Measurements from ENCODE around the gene POU4F2.

Gene POU4F2, protein sequence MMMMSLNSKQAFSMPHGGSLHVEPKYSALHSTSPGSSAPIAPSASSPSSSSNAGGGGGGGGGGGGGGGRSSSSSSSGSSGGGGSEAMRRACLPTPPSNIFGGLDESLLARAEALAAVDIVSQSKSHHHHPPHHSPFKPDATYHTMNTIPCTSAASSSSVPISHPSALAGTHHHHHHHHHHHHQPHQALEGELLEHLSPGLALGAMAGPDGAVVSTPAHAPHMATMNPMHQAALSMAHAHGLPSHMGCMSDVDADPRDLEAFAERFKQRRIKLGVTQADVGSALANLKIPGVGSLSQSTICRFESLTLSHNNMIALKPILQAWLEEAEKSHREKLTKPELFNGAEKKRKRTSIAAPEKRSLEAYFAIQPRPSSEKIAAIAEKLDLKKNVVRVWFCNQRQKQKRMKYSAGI
- total RNA-seq = 0 reads per million in 2 experiments

DNA sequence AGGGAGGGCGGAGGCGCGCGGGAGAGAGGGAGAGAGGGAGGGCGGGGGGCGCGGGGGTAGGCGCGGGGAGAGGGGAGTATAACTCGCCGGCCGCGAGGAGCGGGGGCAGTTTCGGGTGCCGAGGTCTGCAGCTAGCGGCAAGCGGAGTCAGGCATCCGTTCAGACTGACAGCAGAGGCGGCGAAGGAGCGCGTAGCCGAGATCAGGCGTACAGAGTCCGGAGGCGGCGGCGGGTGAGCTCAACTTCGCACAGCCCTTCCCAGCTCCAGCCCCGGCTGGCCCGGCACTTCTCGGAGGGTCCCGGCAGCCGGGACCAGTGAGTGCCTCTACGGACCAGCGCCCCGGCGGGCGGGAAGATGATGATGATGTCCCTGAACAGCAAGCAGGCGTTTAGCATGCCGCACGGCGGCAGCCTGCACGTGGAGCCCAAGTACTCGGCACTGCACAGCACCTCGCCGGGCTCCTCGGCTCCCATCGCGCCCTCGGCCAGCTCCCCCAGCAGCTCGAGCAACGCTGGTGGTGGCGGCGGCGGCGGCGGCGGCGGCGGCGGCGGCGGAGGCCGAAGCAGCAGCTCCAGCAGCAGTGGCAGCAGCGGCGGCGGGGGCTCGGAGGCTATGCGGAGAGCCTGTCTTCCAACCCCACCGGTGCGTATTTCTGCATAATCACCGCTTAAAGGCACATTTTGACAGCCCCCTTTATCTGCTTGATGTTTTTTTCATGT is at the start of gene POU4F2:
Gene POU4F2 (plus strand): TSS at position 108 of the 720 bp plus-strand sequence. CDS start 248 bp downstream, at position 356.
- no peak for DNase-seq (ENCODE audit: low read depth)

DNA sequence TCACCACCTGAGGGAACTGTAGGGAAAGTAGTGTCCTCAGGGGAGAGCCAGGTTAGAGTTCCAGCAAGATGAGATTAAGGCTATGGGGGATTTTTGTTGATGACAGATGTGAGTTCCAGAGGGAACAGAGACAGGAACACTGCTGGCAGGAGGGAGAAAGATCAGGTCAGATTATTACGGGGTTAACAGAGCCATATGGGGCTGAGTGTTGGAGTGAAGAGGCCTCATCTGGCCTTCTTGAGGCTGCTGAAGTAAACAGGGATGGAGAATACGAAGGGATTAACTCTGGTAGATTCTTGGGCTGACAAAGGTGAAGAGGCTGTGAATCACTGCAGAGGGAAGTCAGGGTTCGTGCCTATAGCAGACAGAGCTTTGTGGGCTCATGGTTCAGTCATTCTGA is 47.9 kb upstream of the POU4F2 start:
- DNase-seq (ENCODE audit: low read depth) = no peak

DNA sequence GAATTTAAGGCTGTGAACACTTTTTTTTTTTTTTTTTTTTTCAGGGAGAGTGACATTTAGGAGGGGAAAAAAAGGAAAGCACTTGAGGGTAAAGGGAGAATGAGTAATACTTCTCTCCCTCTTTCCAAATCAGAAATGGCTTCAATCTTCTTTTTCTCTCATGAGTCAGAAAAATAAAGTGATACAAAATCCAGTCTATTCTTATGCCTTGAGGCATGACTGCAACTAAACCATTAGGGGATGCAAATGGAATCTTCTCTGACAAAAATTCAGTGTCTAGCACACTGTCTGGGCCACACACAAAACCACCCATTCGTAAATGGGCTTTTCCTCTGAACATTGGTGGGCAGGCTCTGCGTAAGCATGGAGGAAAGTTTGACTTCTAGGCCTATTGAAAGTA is 46.7 kb upstream of the POU4F2 start:
- no peak for DNase-seq (ENCODE audit: low read depth)

DNA sequence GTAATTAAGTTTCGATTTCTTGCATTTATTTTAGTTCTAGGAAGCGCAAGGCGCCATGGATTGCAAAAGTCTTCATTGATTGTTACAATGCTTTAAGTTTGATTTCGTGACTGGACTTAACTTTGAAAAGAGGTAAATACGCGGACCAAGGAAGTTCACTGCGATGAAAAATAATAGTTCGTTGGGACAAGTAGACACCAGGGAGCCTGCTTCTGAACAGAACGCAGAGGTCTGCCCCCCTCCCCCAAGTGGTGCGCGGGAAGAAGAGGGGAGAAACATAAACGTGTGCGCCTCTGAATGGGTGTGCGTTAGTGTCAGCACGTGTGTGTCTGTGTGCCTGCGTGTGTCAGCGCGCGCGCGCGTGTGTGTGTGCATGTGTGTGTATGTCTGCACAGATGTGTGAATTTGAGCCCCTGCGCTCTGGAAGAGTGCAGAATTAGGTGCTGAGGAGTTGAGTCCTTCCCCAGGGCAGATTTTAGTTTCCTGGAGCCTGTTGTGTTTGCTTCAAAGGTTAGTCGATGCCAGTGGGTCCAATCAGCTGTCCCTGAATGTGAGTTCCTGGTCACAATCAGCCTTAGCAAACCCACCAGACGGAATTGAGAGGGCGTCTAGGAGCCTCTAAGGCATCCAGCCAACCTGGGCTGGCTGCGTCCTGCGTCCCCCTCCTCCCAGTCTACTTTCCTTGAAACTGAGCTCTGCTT is 5.8 kb upstream of the POU4F2 start:
- no peak for DNase-seq (ENCODE audit: low read depth)

DNA sequence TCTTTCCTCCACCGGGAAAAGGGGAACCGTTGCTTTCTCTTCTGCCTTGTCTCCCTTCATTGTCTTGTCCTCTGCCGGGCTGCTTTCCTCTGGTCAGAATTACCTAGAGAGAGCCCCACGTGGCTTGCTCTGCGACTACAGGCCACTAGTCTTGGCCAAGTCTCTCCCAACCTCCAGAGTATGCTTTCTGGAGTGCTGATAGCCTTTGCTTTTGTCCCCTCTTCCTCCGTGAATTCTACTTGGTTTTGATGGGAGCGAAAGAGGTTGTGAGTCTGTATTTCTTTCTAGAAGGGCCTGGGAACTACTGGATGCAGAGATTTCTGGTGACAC is 5.3 kb upstream of the POU4F2 start:
- DNase-seq (ENCODE audit: low read depth) = no peak

DNA sequence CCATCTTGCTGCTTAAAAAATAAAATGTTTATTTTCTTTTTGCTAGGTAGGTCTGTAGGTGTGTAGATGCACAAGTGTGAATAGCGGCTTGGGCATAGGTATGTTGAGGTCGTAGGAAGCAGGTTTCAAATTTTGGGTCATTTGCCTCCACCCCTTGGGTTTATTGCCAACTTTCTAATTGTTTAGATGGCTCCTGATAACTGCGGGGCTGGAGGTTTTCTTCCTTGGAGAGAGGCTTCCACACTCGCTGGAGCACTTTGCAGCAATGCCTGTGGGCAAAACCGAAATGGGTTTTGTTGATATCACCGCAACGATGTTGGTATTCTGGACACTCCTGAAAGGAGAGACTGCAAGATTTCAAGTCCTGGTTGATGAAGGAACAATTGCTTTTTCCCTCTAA is 3.9 kb upstream of the POU4F2 start:
- no peak for DNase-seq (ENCODE audit: low read depth)

DNA sequence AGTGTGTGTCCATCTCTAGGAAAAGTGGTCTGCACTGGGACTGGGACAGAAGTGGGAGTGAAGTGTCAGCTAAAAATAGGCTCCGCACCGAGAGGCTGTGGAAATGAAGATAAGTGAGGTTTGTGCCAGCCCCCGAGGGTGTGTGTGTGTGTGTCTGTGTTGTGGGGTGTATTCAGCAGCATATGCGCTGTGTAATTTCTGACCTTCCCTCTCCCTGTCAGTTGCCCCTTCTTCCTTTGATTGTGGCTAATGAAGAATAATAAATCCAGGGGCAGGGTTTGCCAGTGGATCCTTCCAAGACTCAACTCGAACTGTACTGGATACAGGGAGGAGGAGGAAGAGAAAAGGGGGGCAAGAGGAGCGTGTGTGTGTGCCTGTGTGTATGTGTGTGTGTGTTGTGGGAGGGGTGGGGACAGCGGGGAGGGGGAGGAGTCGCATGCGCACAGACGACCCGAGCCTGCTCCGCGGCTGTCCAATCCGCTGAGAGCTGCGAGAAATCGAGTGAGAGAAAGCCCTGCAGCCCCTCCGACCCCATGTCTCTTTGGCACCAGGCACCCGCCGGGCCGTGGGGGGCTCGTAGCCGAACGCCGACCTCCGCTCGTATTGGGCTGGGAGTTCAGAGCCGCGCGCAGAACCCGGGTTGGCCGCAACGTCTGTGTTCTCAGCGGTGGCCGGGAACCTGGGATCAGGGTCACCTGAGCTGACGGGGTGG is 916 bp upstream of the POU4F2 start:
- DNase-seq (ENCODE audit: low read depth) = no peak

DNA sequence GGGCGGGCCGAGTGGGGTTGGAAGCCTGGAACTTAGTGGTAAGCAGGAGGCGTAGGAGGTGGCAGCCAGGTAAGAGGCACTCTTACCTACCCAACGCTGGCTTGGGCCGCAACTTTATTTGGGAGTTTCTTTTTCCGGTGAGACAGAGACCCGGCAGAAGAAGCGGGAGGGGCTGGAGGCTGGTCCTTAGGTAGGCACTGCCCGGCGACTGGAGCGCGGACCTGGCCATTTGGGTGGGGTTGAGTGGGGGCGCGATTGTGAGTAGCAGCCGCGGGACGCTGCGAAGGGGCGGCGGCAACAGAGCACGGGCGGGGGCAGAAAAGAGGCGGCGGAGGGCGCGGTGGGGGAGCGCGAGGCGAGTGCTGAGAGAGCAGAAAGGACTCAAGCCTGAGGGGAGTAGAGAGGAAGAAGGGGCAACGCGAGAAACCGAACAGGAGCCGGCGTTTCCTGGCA is 334 bp upstream of the POU4F2 start:
- DNase-seq (ENCODE audit: low read depth) = no peak

DNA sequence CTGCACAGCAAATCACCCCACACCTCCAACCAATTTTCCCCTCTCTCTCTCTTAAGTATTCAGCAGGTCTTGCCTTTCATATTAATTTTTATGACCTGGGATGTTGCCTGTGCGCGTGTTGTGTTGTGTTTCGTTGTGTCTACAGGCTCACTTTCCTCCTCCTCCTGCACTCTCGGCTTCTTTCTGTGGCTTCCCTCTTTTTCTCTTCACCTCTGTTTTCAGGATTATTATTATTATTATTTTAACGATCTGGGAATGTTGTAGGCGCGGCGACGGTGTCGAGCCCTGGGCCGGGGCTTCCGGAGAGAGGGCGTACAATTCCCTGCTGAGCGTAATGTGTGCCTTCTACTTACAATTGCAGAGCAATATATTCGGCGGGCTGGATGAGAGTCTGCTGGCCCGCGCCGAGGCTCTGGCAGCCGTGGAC is 826 bp downstream of the POU4F2 start:
- no peak for DNase-seq (ENCODE audit: low read depth)

DNA sequence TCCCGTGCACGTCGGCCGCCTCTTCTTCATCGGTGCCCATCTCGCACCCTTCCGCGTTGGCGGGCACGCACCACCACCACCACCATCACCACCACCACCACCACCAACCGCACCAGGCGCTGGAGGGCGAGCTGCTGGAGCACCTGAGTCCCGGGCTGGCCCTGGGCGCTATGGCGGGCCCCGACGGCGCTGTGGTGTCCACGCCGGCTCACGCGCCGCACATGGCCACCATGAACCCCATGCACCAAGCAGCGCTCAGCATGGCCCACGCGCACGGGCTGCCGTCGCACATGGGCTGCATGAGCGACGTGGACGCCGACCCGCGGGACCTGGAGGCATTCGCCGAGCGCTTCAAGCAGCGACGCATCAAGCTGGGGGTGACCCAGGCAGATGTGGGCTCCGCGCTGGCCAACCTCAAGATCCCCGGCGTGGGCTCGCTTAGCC is 1.4 kb downstream of the POU4F2 start:
- DNase-seq (ENCODE audit: low read depth) = no peak

DNA sequence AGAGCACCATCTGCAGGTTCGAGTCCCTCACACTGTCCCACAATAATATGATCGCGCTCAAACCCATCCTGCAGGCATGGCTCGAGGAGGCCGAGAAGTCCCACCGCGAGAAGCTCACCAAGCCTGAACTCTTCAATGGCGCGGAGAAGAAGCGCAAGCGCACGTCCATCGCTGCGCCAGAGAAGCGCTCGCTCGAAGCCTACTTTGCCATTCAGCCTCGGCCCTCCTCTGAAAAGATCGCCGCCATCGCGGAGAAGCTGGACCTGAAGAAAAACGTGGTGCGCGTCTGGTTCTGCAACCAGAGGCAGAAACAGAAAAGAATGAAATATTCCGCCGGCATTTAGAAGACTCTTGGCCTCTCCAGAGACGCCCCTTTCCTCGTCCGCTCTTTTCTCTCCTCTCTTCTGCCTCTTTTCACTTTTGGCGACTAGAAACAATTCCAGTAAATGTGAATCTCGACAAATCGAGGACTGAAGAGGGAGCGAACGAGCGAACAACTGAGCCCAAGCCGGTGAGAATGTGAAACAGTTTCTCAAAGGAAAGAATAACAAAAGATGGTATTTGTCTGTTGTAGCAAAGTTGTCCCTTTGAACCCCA is 1.9 kb downstream of the POU4F2 start:
- DNase-seq (ENCODE audit: low read depth) = no peak

DNA sequence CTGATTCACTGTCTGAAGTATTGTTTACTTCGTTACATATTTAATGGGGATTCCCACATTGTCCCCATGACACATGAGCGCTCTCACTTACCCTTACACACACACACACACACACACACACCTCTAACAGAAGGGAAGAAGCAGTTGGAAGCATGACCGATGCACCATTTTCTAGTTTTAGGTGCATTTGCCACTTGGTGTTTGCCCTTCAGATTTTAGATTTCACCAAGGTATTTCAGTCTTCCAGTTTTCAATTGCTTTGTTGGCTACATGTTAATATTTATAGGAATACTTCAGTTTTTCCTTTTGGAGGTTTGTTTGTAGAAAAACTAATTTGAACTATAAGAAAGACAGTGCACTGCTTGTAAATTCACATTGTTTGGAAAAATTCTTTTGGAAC is 3.1 kb downstream of the POU4F2 start:
- DNase-seq (ENCODE audit: low read depth) = no peak

DNA sequence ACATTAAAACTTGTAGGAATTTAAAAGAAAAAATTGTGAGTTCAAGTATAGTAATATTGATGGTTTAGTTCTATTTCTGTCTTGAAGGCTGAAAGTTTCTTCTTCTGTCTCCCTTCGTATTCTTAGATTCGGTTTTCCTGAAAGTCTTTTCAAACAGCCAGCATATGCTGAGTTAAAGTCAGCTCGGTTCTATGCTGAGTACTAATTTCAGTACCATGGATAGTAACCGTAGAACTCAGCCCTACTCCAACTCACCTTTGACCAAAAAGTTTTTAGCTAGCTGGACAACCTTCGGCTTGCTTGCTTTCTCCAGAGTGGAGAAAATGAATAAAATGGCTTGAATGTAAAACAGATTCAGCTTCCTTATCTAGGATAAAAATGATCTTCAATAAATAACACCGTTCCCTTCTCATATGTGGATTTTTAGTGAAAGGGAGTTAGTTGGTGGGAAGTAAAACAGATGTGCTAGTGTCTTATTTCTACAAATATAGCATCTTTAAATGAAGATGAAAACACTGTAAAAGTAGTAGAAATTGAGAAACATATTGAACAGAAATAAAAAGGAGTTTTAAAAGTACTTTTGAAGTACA is 5.2 kb downstream of the POU4F2 start:
- DNase-seq (ENCODE audit: low read depth) = no peak

DNA sequence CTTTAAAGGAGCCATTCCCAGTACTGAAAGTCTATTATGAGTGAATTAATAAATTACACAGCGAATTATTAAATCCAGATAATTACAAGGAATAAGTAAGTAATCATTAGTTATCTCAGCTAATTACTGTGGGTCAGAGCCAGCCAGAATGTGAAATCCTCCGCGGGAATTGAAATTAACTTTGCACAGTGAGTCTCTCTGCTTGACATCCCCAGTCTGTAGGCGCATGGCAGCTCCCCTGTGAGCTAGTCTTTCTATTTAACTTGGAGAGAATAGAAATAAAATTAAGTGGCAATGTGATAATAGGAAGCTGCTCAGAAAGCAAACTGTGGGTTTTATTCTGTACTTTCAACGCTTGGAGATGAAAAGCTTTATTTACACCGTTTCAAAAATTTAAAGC is 7.2 kb downstream of the POU4F2 start:
- DNase-seq (ENCODE audit: low read depth) = no peak

DNA sequence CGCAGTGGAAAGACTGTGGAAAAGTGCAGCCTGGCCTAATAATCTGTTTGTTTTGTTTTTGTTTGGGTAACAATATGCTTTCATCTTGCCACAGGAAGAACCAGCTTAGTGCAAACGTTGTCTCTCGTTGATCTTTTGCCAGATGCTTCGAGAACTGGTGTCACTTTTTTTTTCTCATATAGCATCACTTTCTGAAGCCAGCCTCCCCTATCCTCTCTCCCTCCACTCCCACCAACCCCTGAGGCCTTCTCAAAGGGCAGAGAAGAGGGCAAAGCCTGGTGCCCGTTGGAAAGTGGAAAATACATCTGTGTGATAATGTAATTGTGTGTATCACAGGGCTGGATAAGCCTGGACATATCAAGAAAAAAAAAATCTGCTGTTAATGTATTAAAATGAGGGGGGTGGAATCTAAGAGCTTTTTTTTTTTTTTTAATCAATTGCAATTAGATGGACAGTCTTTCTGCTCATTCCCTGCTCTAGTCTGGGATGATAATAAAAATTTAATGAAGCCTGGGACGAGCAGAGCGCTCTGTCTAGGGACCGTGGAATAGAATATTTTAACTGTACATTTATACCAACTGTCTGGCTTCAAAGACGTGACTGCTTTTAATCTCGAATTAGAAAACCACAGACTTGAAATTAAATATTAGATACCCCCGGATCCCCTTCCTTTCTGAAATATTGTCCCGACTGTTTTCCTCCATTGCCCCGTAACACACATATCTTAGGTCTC is 8.1 kb downstream of the POU4F2 start:
- no peak for DNase-seq (ENCODE audit: low read depth)

DNA sequence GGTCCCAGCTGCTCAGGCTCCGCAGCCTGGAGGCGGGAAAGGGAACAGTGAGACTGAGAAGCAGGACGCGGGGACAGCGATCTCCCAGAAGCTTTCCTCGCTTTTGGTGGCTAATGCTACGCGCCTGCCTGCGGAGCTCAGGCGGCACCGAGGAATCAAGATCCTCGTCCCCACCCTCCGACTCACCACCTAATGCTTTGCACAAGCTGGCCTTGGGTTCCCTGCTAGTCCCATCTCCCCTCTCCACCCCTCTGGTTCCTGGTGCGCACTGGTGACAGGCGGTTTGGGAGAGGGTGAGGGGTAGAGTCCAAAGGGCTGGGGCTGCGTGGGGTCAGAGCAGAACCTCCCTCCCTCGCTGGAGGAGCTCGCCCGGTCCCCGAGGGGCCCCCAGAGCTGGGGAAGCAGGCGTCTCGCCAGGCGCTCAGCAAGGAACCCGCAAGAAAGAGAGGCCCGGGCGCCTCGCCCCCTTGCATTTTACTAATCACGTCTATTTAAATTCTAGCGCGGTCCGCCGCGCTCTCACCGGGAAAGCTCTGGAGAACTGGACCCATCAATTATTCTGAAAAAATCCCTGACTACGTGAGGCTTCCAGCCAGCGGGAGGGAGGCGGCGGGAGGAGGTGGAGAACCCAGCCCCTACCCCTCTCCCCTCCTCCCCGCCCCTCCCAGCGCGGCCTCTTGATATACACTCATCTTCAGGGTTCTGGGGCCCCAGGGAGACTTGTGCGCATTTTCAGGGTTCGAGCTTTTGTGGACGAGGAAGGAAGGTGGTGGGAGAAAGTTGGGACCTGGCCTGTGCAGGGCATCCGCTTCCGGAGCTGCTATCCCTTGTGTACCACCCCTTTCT is 9.1 kb downstream of the POU4F2 start:
- DNase-seq (ENCODE audit: low read depth) = no peak

DNA sequence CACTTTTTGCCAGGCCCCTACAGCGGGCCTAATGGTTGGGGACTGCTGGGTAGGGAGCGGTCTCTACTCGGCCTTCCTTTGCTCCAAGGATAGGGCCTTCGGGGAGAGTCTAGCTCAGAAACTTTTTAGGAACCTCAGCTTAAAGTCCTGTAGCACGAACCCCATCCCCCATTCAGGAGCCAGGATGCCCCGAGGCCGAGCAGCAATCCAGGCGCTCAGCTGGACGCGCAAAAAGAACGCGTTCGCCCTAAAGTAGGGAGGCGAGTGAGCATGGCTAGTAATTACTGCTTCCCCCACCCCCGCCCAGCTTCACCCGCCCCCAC is 9.7 kb downstream of the POU4F2 start:
- no peak for DNase-seq (ENCODE audit: low read depth)

DNA sequence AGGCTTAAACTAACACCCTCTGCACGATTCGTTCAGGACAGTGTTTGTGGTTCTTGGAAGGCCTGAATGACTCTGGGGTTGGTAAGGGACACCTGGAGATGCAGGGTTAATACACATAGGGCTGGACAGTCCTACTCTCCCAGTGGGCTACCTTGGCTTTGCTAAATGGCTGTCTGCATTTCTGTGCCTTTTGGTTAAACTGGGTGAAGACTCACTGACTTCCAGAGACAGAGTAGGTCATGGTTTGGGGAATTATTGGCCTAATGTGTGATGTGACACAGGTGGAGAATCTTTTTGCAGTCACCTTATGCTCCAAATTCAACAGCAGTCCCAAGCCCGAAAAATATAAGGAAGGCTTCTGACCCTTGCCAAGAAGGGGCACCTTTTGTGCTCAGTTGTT is 10.5 kb downstream of the POU4F2 start:
- no peak for DNase-seq (ENCODE audit: low read depth)

DNA sequence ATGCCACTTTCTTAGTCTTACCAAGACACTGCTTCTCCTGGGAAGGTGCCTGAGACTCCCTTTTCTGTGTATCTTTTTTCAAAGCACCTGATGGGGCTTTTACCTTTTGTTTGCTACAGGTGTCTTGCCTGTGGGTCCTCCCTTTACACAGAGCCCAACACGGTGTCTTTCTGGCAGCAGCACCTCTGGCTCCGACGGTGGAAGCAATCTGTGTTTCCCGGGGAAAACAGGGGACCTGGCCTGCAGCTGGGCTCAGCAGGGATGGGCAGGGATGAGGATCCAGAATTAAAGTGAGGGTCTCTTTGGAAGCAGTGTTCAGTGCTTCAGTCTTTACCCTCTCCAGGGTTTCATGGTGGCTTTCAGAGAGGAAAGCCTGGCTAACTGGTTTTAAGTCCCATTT is 11.3 kb downstream of the POU4F2 start:
- DNase-seq (ENCODE audit: low read depth) = no peak

All from T follicular helper cell (primary cell).